ENCODE measurements around the gene MT1E.
"Not testable (repeated sequence)": the region's sequence is repeated elsewhere in the genome, so short reads cannot be mapped to it uniquely, and the experiment has no call there.

The MT1E gene

DNA sequence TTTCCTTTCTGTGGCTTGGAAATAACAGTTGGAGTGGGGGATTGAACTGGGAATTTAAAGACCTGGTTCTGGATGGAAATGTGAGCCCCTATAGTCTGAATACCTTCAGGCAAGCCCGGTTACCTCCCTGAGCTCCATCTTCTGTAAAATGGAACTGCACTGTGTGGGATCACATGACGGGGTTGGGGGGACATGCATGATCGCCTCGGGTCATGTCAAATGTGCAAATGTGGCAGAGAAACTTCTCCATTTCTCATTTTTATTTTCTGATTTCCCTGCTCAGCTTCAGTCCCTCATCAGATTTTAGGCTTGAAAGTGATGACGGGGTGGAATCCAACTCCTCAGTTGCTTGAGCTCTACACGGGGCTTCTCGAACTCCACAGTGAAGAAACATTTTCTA lies 27.6 kb downstream of the MT1E start:
- DNase-seq (ENCODE audit: low read depth) = no peak
- TF ChIP-seq, protein P1, sequence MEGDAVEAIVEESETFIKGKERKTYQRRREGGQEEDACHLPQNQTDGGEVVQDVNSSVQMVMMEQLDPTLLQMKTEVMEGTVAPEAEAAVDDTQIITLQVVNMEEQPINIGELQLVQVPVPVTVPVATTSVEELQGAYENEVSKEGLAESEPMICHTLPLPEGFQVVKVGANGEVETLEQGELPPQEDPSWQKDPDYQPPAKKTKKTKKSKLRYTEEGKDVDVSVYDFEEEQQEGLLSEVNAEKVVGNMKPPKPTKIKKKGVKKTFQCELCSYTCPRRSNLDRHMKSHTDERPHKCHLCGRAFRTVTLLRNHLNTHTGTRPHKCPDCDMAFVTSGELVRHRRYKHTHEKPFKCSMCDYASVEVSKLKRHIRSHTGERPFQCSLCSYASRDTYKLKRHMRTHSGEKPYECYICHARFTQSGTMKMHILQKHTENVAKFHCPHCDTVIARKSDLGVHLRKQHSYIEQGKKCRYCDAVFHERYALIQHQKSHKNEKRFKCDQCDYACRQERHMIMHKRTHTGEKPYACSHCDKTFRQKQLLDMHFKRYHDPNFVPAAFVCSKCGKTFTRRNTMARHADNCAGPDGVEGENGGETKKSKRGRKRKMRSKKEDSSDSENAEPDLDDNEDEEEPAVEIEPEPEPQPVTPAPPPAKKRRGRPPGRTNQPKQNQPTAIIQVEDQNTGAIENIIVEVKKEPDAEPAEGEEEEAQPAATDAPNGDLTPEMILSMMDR (IDR thresholded peaks at IDR 0.05; ENCODE audit: insufficient read depth, low read depth, low read length, missing control alignments) = no peak
- H3K4me3 ChIP-seq (ENCODE audit: low read length) = no peak overlapping the region

DNA sequence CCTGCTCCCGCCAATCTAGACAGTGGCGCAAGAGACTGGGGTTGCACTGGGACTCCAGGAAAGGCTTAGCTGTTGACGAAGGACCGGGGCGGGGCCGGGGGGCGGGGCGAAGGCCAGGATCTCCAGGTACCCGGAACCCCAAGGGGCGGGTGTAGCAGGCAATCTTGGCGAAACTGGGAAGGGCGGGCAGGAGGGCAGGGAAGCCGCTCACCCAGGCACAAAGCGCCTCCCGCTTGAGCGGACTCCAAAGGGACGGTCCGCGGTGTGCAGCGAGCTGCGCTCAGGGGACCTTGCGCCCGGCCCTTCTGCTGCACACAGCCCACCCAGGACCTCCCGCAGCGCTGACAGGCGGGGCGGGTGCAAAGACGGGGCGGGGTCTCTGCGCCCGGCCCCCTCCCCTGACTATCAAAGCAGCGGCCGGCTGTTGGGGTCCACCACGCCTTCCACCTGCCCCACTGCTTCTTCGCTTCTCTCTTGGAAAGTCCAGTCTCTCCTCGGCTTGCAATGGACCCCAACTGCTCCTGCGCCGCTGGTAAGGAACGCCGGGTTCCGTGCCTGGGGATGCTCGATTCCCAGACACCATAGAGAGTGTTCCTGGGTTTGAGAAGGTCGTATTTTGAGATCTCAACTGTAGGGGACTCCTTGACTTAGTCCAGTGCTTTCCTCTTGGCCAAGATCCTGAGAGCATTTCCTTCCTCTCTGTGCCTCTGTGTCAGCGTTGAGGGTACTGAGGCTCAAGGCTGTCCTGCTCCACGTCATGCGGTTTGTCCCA lies 32.2 kb downstream of the MT1E start, which contains the start of gene MT1F:
TSS of gene MT1F (plus strand) at position 405 of the 772 bp plus-strand sequence. CDS start at position 505, 100 bp downstream.
- TF ChIP-seq, protein P1 (IDR thresholded peaks at IDR 0.05; ENCODE audit: insufficient read depth, low read depth, low read length, missing control alignments) = no peak
- peak; percentile 91 for DNase-seq (ENCODE audit: low read depth)
- peak within 1 kb of the TSS; percentile 43 for H3K4me3 ChIP-seq (ENCODE audit: low read length)

DNA sequence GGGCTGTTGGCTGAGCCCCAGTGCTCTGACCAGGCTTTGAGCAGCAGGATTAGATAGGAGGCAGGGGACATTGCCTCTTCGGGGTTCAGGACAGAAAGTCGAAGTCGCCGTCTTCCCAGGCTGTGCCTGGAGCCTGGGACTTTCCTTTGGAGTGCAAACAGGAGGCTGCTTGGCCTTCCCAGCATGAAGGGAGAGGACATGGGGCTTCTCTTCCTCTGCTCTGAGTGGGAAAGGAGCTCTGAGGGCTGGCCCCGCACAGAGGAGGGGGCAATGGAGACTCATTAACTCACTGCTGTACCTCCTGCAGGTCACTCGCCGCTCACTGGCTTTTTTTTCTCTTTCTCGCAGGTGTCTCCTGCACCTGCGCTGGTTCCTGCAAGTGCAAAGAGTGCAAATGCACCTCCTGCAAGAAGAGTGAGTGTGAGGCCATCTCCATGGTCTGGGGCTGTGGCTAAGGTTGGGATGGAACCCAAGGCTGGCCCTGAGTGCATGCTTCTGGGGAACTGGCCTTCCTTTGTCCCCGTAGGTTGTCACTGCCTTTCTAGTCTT lies 32.8 kb downstream of the MT1E start:
- H3K4me3 ChIP-seq (ENCODE audit: low read length) = peak overlapping the region; percentile 43
- TF ChIP-seq, protein P1 (IDR thresholded peaks at IDR 0.05; ENCODE audit: insufficient read depth, low read depth, low read length, missing control alignments) = no peak
- no peak for DNase-seq (ENCODE audit: low read depth)

DNA sequence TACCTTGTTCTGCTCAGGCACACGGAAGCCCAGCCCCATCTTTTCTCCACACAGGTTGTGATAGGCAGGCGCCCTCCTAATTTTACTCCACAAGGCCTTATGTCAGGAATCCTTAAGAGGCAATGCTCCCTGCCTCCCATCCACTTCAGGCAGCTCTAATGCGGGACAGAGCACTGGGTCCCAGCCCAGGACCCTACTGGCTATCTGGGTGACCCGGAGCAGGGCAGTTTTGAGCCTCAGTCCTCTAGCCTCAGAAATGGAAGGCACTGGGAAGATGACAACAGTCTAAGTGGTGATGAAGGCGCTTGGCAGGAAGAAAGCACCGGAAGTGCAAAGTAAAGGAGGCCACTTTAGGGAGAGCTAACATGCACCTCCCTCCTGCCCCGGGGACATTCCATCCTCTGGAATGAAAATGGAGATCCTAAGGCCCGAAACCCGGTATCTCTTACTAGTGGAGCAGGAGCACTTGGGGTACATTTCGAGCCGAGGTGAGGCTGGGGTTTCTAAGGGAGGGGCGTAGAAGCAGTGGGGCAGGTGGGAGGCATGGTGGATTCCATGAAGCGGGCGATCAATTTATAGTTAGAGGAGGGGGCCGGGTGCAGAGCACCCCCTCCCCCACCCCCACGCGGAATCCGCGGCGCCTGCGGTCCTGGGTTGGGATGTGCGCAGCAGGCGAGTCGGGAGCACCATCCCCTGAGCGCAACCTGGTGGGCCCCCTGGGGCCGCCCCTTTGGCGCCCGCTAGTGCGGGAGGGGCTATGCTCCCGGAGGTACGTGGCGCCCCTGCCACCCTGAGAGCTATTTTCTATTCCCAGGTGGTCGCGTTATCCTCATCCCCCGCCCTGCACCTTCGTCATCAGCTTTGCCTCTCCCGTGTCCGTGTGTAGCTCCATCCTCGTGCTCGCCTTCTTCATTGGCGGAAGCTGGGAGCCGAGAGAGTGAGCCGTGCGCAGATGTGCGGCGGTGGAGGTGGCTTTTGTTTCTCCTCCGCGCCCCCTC lies 37.1 kb downstream of the MT1E start:
- TF ChIP-seq, protein P1 (IDR thresholded peaks at IDR 0.05; ENCODE audit: insufficient read depth, low read depth, low read length, missing control alignments) = no peak
- no peak overlapping the region for H3K4me3 ChIP-seq (ENCODE audit: low read length)
- no peak for DNase-seq (ENCODE audit: low read depth)

DNA sequence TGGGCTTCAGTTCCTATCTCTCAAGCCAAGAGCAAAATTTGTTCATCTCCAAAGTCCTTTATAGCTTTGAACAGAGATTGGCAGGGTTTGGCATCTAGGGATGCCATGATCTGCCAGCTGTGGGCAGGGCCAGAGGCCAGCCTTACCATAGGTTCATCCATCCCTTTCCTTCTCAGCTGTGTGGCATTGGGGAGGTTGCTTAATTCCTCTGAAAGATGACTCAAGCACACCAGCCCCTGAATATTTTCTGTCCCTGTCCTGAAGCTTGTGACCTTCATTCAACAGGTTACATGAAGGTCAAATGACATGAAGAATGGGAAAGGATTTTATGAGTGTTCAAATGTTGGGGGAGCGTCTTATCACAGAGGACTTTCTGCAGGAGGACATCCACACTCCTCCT lies 38.9 kb downstream of the MT1E start:
- H3K4me3 ChIP-seq (ENCODE audit: low read length) = no peak overlapping the region
- DNase-seq (ENCODE audit: low read depth) = no peak
- TF ChIP-seq, protein P1 (IDR thresholded peaks at IDR 0.05; ENCODE audit: insufficient read depth, low read depth, low read length, missing control alignments) = no peak

DNA sequence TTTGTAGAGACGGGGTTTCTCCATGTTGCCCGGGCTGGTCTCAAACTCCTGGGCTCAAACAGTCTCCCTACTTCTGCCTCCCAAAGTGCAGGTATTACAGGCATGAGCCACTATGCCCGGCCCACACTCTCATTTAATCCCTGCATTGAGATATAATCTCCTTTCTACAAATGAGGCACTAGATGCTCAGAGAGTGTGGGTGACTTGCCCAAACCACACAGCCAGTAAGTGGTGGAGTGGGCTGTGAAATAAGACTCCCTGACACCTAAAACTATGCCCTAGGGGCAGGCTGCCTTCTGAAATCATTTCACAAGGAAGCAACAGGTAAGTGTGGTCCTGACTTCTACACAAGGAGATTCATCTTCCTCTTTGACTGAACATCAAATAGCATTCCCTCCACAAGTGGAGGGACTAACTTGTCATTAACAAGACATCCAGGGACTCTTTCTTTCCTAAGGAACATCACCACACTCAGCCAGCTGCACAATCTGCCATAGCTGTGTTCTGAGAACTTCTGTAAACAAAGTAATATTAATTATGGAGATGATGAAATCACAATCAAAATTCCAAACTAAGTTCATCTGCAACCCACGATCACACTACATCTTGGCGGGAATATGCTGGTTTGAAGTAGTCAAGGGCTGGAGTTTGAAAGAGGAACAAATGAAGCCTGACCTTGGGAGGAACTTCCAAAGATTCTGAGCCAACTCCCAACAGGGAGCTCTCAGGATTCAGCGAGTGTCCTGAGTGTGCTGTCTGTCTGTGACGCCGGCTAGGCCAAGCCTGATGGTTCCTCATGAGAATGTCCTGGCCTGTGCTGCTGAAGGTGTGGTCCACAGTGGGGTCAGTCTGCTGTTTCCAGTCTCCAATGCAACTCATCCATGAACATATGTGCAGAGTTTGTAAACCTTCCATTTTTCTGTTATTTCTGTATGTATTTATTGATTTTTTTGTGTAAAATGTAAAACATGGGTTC lies 40.0 kb downstream of the MT1E start:
- not testable (repeated sequence) for DNase-seq (ENCODE audit: low read depth); H3K4me3 ChIP-seq (ENCODE audit: low read length)
